HG03025 (cell line): ENCODE data around the gene DYNLT2.

Experiments
- ATAC-seq: cut with Tn5 transposase; IDR thresholded peaks from one replicate; pipeline ENCODE4 v1.9.1; 2021; ENCODE audit warnings: mild to moderate bottlenecking, moderate library complexity; ENCODE audit not compliant: unreplicated experiment, low FRiP score

The DYNLT2 gene, protein sequence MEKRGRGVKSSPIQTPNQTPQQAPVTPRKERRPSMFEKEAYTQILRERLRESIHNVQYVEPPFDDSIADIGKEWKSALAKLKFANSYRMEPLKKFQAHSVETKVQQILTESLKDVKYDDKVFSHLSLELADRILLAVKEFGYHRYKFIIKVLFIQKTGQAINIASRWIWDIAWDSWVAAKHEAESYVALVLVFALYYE

DNA sequence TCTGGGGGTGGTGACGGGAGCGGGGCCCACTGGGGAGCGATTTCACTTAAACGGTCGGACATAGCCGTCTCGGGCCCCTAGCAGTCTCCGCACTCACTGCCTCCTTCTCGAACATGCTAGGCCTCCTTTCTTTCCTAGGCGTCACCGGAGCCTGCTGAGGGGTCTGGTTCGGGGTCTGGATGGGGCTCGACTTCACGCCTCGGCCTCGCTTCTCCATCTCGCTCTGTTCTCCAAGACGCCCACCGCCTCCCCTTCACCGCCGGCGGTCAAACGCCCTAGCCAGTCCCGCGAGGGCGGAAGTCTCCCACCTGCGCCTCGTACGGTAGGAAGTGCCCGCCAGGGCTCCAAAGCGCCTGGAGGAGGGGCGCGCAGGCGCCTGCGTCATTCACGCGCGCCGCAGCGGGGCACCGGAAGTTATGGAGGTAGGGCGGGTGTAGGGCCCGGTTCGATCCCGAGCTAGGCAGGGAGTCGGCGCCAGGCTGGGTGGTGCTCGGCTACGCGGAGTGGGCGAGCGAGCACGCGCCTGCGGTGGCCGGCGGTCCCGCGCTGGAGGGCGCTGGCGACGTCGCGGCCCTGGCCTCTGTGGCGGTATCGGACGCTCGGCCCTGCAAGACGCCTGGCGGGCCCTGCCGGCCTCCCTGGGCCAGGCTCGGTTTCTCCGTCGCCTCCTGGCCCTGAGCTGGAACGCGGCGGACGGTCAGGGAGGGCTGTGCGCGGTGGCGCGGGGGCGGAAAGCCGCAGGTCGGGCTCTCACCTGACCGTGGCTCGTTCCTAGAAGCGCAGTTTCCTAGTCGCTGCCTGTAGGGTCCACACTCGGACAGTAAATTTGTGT is at the start of gene DYNLT2, which contains the start of gene ERMARD:
Gene DYNLT2 (minus strand): TSS at position 331 of the 832 bp plus-strand sequence. CDS start 114 bp downstream, at position 217.
Gene ERMARD (plus strand): TSS at position 381 of the 832 bp plus-strand sequence. CDS start 36 bp downstream, at position 417.
- peak; percentile 91 for ATAC-seq

- no peak for ATAC-seq
Measured at GRCh38 chr6:169800668-169801395, 49.5 kb upstream of the DYNLT2 start.

DNA sequence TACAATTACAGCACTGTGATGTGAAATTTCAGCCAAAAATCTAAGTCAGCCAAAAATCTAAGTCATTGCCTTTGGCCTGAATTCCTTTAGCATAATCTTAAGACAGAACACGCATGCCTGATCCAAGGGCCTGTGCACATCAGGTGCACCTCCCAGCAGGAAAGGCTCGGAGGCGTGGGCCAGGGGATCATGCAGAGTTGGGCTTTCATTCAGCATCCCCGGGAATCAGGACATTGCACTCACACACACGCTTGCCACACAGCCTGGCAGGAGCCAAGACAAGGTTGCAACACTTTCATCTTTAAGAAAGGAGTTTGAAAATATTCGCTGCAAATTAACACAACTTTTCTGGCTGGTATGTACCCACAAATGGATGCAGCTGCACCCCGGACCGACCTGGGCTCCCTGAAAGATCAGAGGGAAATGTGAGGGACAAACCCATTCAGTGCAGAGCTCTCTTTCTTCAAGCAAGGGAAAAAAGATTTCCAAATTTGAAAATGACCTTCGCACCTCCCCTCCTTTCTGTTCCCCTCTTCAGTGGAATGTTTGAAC is 48.8 kb upstream of the DYNLT2 start:
- no peak for ATAC-seq

DNA sequence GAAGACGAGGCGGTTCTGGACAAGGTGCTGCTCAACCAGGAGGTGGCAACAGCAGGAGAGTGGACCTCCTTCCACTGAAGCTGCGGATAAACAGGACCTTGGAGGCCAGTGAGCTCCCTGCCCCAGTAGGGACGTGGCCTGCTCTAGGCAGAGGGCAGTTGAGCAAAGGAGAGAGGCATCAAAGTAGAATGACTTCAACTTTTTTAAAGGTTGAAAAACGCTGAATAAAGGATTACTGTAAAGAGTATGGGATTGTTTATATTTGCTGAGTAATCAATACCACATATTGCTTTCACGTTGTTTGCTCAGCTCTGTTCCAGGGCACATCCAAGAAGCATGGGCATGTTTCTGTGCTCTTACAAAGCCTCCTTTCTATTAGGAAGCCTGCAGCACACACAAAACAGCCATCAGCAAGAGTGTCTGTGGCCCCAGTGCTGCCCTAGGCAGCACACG is 48.1 kb upstream of the DYNLT2 start:
- ATAC-seq: no peak

DNA sequence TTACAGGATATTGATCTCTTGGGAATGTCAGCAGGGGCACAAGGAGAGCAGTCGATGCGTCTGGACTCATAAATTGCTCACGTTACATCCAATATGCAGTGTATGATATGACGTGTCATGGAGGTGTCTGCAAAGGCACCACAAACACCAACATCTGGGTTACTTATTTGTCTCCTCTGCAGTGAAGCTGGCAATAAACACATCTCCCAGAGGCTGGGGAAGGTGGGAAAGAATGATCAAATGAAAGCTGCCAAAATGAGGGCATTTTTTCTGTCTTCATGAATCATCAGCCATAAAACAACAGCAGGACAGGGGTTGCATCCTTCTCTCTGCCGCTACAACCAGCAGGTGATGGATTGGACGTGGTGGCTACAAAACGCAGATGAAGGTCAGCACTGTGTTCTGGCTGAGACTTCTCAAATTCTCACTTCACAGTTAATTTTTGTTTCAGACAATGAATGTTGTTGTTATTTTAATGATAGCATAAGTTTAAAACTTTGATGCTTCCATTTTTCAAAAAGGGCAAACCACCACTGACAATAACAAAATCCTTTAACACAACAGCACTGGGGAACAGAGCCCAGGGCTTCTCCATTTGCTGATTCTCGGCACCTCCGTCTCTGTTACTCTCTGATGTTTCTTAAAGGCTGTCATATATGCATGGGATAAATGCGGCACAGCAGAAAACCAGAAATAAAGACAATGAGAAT is 47.5 kb upstream of the DYNLT2 start:
- ATAC-seq: no peak

GRCh38 chr6:169795196-169795595 is 43.8 kb upstream of the DYNLT2 start:
- no peak for ATAC-seq

GRCh38 chr6:169794317-169795055 is 43.1 kb upstream of the DYNLT2 start:
- ATAC-seq: no peak

GRCh38 chr6:169793408-169793807 is 42.0 kb upstream of the DYNLT2 start:
- ATAC-seq: no peak

DNA sequence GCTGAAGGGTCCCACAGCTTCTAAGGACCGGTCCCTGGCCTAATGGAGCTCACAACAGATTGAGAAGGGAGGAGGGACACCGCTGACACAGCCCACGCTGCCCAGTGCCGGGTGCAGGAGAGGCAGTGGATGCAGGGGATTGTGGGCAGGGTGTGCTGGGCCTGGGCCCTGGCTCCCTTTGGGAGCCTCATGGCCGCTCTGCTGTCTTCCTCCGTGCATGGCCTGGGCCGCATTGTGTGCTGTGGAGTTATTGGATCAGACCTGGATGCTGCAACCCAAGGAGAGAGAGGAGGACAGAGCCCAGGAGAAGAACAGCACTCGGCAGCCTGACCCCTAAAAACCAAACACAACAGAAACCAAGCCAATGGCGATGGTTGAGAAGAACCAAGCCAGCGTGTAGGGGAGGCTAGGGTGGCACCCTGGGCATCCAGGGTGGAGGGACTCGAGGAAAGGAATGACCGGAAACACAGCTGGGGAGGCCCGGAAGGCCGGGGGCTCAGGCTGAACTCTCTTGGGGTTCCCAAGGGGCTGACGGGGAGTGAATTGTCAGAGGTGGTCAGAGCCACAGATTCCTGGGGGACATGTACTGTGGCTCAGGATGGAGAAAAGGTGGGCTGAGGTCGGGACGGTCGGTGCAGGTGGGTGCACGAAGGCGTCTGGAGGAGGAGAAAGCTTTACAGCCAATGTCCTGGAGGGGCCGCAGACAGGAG is 41.1 kb upstream of the DYNLT2 start:
- no peak for ATAC-seq

DNA sequence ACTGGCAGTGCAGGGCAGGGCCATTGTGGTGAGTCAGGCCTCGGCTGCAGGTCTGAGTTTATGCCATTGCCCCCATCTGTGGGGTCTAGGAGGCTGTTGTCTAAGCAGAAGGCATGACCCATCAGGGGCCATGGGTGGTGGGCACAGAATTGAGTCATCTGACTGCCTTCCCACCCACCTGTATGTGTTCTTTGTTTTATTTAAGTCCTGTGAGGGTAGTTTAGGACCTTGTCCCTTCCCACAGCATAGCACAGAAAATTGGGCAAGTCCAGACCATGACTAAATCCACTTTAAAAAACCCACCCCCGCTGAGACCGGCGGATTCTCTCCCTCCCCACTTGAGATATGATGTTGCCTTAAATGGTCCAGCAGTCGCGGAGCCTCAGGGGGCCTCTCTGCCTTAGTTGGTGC is 40.4 kb upstream of the DYNLT2 start:
- ATAC-seq: no peak

DNA sequence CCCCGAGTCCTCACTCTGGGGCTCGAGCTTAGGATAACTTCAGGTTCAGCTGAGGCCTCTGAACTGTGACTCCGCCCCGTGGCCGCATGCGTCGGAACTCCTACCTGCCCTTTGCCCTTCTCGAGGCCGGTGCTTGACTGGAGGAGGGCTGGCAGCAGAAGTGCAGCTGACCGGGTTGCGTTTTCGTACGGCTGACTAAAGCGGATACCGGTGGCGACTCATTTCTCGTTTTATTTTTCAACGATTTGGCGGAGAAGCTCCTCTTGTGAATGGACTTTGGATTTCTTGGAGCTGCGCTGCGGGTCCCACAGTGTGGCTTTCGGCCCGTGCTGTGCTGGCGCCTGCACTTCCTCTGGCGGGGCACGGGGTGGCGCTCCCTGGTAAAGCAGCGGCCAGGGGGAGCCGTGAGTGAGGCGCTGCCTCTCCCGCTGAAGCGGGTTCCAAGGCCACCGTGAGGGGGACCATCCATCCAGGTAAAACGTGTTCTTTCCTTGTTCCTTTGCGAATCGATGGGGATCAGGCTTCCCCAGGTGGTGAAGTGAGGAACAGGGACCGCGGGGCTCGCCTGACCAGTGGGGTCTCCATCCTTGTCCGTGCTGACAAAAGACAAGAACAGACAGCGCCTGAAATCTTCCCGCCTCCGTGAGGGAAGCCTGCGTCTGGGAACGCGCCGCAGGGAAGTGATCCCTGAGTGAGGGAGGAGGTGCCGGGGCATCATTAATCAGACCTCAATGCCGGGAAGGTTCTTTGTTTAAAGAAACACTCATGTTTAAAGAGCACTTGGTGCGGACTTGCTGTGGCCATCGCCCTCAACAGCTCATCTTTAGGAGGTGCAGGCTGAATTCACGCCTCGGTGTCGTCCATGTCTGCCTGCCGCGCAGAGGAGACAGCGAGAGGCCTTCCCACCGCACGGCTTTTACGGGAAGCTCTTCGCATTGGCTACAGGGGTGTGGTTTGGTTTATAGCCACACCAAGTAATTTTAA is 38.9 kb upstream of the DYNLT2 start:
- ATAC-seq: peak; percentile 93

DNA sequence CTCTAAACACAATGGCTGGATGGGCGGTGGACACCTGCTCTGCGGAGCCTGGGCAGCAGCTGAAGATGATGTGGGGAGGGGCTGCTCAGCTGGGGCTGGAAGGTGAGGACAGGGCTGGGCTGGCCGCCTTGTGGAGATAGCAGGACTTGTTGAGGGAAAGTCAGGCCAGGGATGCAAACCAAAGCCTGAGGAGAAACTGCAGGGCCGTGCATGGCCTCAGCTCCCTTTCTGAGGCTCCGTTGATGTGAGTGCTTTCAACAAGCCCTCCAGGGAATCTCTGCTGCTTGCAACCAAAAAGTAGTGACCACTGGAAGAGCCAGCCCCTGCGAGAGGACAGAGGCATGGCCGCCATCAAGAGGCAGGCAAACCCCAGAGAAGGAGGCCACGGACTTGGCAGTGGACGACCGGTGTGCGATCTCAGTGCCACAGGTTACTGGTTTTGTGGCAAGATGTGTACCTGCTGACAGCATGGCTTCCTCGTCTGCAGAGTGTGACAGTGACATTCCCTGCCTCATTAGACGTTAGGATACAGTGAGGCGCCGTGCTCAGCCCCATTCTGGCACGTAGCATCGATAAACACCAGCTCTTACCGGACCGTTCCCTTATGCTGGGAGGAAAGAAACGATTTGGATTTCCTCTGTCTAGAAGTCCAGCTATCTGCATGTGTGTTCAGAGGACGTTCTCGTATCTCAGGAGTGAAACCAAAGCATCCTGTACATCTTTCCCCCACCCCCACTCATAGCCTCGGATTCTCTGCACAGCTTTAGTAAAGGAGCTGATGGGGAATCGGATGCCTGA is 38.0 kb upstream of the DYNLT2 start:
- ATAC-seq: no peak

DNA sequence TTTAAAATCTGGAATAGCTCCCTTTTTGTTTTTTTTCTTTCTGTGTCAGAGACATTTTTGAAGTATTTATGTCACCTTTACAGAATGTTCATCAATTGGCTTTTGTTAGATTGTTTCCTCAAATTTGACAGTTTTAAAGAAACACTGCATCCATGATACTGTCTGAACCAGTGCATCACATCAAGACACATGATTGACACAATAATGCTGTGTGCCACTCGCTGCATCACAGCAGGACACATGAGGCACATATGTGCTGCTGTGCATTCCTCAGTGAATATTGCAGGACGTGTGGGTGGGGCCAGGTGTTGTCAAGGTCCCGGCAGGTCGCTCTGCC is 37.4 kb upstream of the DYNLT2 start:
- ATAC-seq: no peak

- ATAC-seq: no peak
Measured at GRCh38 chr6:169787797-169788196, 36.4 kb upstream of the DYNLT2 start.

GRCh38 chr6:169786349-169786748 is 35.0 kb upstream of the DYNLT2 start:
- no peak for ATAC-seq

DNA sequence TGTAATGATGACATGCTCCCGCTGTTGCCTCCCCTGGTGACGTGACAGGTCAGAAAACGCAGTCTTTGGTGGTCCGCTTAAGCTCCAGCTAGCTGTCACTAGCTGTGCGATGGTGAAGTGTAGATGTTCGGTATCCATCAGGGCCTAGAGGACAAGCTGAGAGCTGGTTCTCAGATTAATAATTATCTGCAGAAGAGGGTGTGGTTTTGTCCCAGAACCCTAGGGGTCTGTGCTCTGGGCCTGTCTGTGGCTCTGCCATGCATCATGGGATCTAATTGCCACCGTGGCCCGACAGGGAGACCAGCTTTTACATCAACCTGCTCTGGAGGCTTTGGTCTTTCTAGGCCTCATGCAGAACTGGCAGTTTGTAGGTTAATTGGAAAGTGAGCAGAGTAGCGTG is 34.2 kb upstream of the DYNLT2 start:
- no peak for ATAC-seq

GRCh38 chr6:169784821-169785340 is 33.5 kb upstream of the DYNLT2 start:
- ATAC-seq: no peak
